Measurements from ENCODE around the gene VSTM2L.

Gene VSTM2L

GRCh38 chr20:37935435-37935834 is 32.5 kb downstream of the VSTM2L start:
- TF ChIP-seq CTCF (IDR thresholded peaks at IDR 0.05; ENCODE audit: borderline replicate concordance, insufficient read depth, low read depth, low read length), result no peak
- no peak overlapping the region for H3K4me3 ChIP-seq (ENCODE audit: low read depth, low read length)

- H3K4me3 ChIP-seq (ENCODE audit: low read depth, low read length), result no peak overlapping the region
- no peak for TF ChIP-seq CTCF (IDR thresholded peaks at IDR 0.05; ENCODE audit: borderline replicate concordance, insufficient read depth, low read depth, low read length)
Observed at GRCh38 chr20:37936041-37936440, 33.1 kb downstream of the VSTM2L start.

GRCh38 chr20:37936451-37936850 is 33.5 kb downstream of the VSTM2L start:
- H3K4me3 ChIP-seq (ENCODE audit: low read depth, low read length), result no peak overlapping the region

GRCh38 chr20:37937686-37938085 is 34.8 kb downstream of the VSTM2L start:
- H3K4me3 ChIP-seq (ENCODE audit: low read depth, low read length), result no peak overlapping the region

More at GRCh38 chr20:37936451-37936850, 33.5 kb downstream of the VSTM2L start:
- no peak for TF ChIP-seq CTCF (IDR thresholded peaks at IDR 0.05; ENCODE audit: borderline replicate concordance, insufficient read depth, low read depth, low read length)

GRCh38 chr20:37938181-37938750 is 35.3 kb downstream of the VSTM2L start:
- TF ChIP-seq CTCF (IDR thresholded peaks at IDR 0.05; ENCODE audit: borderline replicate concordance, insufficient read depth, low read depth, low read length), result no peak
- H3K4me3 ChIP-seq (ENCODE audit: low read depth, low read length), result no peak overlapping the region

More at GRCh38 chr20:37937686-37938085, 34.8 kb downstream of the VSTM2L start:
- TF ChIP-seq CTCF (IDR thresholded peaks at IDR 0.05; ENCODE audit: borderline replicate concordance, insufficient read depth, low read depth, low read length), result no peak

GRCh38 chr20:37938954-37939353 is 36.0 kb downstream of the VSTM2L start:
- no peak overlapping the region for H3K4me3 ChIP-seq (ENCODE audit: low read depth, low read length)
- no peak for TF ChIP-seq CTCF (IDR thresholded peaks at IDR 0.05; ENCODE audit: borderline replicate concordance, insufficient read depth, low read depth, low read length)

GRCh38 chr20:37939701-37940560 is 37.0 kb downstream of the VSTM2L start:
- H3K4me3 ChIP-seq (ENCODE audit: low read depth, low read length), result no peak overlapping the region
- TF ChIP-seq CTCF (IDR thresholded peaks at IDR 0.05; ENCODE audit: borderline replicate concordance, insufficient read depth, low read depth, low read length), result no peak
